Measurements from ENCODE around the gene LPAR3. TPM values are rescaled to one million over a fixed set of nuclear protein-coding genes. Genes with fewer than 3 reads are reported as not detected.
A peak's percentile ranks its signal among the peaks of the same experiment; 100 is the strongest.

Gene LPAR3
- total RNA-seq, 1 experiment from 2014 or later = not detected

DNA sequence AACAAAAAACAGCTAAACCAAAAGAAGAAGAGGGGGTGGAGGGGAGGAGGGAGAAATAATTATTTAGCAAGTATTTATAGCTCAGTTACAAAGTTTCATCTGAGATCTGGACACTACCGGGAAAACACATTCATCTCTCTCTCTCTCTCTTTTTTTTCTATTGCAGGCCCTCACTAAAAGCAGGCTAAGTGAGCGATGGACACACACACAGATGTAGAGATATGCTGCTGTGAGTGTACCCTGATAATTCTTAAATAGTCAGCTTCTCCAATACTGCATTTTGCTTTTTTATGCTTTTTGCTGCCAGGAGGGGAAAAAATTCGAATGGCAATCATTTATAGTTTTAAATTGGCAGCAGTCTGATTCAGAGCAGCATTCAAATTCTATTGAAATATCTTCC is 65.0 kb downstream of the LPAR3 start:
- DNase-seq (ENCODE audit: low spot score) = no peak

DNA sequence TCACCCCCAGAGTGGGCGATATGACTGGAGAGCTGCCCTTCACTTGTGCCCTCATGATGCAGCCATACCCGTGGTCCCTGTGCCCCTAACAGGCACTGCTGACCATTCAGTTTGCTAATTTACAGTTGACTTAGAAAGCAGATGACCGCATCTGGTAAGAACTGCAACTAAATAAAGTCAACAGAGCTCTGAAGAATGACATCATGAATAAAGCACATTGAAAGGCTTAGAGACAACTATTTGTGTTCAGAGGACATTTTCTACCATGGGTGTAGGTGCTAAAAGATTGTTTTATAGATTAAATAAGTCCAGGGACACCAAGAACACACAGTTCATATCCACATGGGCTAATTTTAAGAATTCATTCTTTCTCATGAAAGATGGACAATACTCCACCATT is 65.5 kb downstream of the LPAR3 start:
- DNase-seq (ENCODE audit: low spot score) = no peak

DNA sequence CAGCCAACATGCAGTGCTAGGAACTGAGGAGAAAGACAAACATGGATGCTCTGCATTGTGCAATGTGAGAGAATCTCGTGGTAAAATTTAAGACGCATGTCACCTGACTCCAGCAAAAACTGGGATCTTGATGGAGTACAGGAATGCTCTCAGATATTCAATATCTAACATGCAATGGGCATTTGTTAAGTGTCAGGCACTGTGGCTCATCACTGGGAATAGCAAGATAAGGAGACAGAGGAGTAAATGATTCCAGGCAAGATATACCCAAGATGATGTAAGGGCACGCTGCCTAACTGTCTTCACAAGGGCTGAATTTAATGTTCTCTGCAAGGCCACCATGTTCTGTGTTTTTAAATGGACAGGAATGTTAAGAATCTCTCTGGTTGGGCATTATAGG is 67.8 kb downstream of the LPAR3 start:
- no peak for DNase-seq (ENCODE audit: low spot score)

DNA sequence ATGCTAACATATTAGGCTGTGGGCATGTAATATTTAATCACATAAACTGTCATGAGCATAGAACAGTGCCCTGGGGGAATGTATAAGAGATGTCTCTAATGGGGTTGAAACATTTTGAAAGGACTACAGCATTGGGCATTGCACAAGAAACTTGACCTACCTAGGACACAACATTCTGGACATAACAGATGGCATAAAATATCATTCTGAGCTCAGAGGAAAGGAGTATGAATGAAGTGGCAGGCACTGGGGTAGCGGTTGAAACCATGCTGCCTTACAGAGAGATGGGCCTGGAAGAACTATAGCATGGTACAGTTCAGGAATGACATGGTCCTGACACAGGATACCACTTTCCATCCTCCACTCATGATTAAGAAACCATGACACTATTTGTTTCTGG is 69.0 kb downstream of the LPAR3 start:
- DNase-seq (ENCODE audit: low spot score) = no peak

DNA sequence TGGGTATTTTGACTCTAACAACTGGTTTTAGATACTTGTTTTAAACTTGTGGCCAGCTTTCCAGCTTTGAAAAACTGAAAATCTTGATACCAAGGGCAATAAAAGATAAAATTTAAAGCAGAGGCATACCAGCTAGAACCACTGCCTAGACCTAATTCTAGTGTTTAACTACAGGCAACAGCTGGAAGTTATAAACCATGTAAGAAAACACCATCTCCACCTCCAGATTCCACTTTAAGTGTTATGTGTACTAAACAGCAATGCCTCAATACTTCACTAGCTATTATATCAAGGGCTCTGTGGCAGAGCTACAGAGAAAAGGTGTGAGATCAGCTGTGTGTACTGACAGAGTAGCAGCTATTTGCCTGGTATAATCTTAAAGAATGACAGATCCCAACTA is 69.5 kb downstream of the LPAR3 start:
- DNase-seq (ENCODE audit: low spot score) = no peak

DNA sequence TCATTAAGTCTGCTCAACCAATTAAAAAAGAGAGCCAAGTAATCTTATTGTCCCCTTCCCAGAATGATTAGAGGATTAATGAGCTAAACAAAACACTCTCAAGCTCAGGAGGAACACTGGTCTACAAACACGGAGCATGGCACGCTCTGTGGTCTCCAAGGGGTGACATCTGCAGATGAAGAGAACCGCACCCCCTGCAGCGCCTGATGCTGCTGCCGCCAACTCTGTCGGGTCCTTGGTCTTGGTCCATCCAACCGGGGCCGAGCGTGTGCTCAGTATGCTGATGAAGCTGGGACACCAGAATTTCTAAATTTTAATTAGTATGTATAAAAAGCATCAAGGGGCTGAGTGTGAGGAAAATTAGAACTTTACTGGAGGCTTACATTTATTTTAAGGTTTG is 82.7 kb downstream of the LPAR3 start:
- no peak for DNase-seq (ENCODE audit: low spot score)

DNA sequence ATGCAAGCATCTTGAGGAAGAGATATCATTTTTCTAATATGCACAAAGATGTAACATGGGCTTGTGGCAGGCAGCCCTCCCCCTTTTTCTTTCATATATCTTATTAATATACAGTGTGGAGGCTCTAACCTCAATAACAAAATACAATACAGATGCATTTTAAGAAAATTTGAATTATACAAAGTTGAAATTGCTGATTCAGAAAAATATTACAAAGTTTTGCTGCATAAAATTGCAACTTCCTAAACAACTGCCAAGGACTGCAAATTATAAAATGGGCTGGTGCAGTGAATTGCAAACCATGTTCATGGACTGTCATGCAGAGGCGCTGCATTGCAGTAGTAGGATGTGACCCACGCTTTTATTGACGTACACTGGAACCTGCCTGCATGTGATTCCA is 84.0 kb downstream of the LPAR3 start:
- no peak for DNase-seq (ENCODE audit: low spot score)

DNA sequence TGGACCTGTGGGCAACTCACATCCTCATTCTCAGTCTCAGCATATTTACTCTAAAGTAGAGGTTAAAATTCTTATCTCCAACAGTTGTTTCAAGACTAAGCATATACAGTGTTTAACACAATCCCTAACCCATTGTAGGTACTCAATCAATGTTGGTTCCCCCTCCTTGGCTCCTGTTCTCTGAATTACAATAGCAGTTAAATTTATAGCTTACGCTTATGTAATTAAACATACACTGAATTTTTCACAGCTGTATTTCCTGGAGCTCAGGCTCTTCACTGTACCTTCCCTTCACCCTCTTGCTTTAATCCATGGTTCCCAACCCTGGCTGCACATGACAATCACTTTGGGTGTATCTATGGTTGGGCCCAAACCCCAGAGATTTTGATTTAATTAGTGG is 89.4 kb downstream of the LPAR3 start:
- no peak for DNase-seq (ENCODE audit: low spot score)

DNA sequence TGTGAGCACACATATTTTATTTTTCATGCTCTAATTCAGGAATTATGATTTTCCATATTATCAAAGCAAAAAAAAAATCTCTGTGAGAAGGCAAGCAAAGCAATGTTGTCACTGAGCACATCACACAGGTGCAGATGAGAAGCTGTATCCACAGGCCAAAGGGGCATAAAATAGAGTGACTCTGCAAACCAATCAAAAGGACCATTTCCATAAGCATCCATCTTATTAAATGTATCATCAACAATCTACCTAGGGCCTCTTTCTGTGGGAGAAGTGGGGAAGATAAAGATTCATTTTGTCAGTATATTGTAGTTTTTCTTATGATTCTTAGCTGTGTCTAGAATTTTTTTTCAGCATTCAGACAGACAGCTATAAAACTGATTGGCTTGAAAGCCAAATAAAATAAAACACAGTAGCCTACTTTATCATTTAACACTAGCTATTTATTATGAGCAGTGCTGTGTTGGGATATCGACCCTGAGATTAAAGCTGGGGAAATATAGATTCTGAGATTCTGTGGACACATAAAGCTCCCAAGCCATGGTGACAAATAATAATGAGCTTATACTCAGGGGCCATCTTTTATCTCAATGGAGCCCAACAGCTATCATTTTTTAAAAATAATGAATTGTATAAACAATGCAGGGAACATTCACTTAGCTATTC is 90.3 kb downstream of the LPAR3 start:
- no peak for DNase-seq (ENCODE audit: low spot score)

DNA sequence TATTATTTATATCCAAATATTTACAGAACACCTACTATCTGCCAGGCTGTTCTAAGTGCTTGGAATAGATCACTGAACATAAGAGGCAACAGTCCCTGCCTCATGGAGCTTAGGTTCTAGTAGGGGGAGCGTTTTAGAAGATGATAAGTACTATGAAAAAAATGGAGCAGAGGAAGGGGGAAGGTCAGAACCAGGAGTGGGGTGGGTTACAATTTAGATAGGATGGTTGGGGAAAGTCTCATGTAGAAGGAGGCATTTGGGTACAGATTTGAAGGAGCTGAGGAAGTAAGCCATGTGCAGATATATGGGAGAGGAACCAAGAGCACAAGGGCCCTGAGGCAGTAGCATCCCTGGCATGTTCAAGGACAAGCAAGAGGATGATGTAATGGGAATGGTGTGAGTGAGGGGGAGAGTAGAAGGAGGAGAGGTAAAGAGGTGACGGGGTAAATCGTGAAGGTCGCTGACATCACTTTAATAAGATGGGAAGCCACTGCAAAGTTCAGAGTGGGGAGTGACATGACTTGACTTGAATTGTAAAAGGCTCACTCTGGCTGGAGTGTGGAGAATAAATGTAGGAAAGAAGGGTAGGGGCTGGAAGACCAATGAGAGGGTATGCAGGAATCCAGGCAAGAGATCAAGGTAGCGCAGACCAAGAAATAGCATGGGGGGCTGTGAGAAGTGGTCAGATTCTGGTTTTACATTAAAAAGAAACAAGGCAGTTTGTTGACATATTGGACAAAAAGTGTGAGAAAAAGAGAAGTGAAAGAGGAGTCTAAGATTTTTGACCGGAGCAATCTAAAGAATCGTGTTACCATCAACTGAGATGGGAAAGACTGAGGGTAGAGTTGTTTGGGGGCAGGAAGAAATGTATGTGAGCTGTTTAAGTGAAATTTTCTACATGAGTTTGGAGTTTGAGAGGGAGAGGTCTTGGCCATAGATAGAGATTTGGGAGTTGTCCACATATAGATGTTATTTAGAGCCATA is 92.6 kb downstream of the LPAR3 start:
- no peak for DNase-seq (ENCODE audit: low spot score)

DNA sequence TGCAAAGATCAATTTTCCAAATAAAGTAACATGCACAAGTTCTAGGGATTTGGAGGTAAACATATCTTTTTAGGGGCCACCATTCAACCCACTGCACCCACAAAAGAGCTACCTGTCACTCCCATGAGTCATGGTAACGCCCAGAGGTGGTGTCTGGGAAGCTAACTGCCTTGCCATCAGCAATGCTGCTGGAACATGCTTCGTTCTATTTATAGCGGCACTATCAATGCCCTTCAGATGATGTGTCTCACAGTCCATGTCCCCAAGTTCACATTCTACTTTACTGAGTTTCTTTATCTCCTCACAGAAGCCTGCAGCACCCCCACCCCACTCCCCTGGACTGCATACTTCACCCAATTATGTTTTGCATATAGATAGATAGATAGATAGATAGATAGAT is 95.4 kb downstream of the LPAR3 start:
- no peak for DNase-seq (ENCODE audit: low spot score)

DNA sequence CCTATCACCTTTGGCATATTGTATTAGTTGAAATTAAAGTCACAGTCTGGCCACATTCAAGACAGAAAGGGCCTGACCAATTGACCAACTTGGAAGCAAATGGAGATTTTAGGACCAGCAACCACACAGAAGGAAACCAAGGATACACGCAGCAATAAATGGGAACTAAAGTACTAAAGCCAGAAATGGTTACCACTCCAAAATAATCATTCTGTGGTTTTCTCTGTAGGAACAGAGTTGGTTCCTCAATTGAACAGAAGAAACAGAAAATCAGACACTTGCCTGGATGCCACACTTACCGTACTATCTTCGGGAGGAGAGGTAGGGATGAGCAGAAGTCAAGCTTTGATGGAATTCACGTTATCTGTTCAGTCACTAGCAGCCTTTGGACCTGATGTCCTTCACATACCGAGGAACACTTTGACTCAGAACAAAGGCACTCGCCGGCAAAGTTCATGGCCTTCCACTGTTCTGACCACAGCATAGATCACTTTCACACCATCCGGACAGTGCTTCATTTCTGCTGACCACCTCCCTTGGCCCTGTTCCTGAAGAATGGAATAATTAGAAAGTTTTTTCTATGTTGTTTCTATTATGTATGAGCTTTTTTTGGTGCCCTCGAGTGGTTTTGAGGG is 96.9 kb downstream of the LPAR3 start:
- DNase-seq (ENCODE audit: low spot score) = no peak

DNA sequence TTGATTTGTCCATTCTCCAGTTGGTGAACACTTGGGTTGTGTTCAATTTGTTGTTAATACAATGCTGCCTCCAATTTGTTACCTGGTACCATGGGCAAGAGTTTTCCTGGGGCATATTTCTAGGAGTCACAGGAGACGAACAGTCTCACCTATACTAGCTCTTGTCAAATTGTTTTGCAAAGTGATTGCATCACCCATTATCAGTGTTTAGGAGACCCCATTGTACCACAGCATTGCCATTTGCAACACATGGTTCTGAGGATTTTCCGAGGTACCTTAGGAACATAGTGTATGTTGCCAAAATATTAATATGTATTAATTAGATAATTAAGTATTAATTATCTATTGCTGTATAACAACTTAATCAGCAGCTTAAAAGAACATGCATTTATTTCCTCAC is 97.8 kb downstream of the LPAR3 start:
- DNase-seq (ENCODE audit: low spot score) = no peak

DNA sequence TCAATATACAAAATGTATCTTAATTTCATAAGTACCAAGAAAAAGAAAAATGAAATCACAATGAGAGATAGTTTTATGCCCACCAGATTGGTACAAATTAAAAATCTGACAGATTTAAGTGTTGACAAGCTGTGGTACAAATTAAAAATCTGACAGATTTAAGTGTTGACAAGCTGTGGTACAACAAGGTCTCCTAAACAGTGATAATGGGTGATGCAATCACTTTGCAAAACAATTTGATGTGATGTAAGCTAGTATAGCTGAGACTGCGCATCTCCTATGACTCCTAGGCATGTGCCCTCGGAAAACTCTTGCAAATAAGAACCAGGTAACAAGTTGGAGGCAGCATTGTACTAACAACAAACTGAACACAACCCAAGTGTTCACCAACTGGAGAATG is 100.6 kb downstream of the LPAR3 start:
- DNase-seq (ENCODE audit: low spot score) = no peak

DNA sequence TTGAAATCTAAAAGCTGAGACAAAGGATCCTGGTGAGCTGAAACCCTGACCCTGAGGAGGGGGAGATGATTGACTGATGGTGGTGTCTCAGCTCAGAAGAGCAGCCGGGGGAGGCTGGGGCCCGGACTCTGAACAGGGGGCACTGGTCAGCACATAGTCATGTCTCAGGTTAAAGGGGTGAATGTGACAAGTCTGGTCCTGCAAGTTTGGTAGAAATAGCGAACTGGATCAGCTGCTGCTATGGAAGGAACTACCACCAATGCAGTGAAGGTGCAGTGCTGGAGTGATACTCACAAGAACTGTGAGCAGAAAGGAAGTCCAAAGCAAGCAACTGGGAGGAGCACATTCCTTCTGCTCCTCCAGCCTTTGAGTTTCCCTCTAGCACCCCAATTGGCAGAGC is 104.0 kb downstream of the LPAR3 start:
- peak; percentile 16 for DNase-seq (ENCODE audit: low spot score)

DNA sequence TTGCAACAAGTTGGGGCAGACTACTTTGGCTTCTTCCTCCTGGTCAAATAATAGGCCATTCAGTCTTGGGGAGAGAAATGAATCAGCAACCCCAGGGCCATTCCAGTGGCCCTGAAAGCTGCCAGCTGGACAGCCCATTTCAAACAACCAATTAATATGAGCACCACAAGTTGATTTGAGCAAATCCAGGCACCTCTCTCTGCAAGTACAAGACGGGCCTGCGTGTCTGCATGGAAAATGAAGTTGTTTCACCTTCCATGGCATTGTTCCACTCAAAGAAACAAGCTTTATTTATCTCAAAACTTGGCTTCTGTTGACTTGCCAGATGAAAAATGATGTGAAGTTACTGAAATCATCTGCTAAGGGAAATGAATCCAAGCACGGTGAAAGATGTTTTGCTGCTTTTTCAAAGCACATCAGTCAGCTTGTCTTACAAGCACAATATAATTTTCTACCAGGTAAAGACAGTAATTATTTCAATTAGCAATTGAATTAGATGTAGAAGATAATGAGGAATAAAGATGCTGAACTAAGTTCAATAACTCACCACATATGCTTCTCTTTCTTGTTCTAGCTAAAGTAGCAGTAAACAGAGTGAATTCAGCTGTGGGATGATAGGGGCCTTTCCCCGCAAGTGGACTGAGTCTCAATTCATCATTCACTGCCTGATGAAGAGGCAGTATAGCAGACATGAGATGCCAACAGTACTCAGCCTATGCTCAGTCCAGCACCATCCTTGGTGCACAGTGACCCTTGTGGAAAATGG is 107.6 kb downstream of the LPAR3 start:
- DNase-seq (ENCODE audit: low spot score) = no peak

DNA sequence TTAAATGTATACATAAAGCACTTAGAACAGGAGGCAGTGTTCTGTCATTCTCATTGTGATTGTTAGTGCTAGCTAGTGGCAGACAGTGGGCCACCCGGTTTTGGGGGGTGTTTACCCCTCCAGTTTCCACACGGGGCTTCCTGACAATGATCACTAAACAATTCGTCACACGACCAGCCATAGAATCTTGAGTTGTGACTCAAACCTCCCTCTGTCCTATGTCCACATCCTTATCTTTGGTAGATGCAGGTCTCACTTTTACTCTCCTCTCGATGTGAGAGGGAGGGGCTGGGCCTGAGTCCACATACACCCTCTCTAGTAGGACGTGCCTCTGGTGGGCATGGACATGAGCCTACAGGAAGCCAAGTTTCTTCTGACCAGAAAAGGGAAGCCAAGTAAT is 110.1 kb downstream of the LPAR3 start:
- DNase-seq (ENCODE audit: low spot score) = no peak

DNA sequence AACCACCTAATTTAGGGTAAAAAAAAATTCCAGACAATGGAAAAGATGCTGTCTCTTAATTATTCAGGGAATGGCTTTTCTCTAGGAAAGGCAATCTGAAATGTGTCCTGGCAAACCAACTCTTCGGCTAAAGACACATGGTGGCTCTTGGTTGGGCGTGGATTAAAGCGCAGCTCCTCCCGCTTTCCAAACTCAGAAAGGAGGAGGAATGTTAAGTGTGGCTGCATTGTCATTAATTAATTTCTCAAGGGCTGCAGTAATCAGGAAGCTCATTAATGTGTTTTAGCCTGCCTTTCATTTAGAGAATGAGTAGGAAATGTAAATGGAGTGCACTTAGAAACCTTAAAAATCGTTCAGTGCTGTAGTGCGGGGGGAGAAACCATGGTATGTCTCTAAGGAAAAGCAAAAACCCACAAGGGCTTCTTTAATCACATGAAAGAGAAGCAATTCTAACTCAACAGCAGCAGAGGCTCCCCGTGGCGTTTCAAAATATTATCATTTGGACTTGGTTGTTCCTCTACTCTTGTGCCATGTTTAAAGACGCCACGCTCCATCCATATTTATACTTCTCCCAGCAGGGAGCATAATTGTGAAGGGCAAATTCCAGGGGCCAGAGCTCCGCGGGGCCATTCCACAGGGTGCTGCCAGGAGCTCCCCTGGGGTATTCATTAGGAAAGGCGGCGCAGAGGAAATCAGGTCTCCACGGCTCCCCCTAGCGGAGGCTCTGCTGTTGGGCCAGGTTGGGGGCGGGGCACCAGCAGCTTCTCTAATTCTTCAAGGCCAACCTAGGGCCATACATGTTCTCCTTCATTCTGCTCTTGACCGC is 110.8 kb downstream of the LPAR3 start:
- DNase-seq (ENCODE audit: low spot score) = peak; percentile 82

DNA sequence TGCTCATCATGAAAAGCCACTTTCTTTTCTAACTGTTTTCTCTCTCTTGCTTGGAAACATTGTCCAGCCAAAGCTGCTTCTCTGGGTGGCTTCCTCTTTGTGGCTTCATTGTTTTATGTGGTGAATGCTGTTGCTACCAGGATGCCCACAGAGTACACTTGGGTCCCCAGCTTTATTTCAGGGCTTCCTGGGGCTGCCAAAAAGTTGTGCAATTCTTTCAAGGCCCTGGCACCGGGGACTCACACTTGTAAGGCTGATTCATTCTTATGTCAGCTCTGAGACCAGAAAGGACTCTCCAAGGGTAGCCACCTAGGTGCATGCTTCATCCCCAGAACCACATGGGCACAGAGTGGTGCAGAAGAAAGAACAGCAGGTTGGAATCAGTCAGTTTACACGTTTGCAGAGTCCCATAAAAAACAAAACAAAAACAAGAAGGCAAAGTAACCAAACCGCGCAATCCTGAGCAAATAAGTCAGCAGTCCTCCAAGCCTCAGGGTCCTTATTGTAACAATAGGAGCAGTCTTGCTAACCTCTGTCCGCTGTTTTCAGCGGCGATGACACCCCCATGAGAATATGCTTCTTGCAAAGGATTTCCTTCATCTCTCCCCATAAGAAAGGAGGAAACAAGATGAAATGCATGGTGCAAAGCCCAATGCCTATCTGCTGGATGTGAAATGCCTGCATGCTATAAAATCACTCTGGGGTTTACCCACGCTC is 112.8 kb downstream of the LPAR3 start:
- no peak for DNase-seq (ENCODE audit: low spot score)

DNA sequence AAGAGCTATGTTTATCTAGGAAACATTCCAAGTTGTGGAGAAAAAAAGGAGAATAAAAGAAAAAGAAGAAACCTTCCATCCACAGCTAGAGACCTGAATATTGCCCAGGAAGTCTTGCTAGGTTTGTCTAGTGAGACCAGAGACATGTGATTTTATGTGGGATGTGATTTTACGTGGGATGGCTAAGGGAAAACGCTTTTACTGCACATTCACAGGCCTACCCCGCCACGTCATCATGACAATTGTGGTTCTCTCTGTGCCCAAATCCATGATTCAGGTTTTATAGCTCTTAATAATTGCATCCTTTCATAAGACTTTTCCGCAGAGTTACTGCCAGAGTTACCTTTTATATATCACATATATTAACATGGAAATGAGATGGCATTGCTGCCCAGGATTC is 116.4 kb downstream of the LPAR3 start:
- DNase-seq (ENCODE audit: low spot score) = no peak

Measured in HT-29 (cell line).